ENCODE data around the gene BRD8. TPM values are rescaled to one million over a fixed set of nuclear protein-coding genes. Genes with fewer than 3 reads are reported as not detected.

Gene BRD8
- total and polyA plus RNA-seq, 2 donors (not counting 3 experiments of a cell fraction or from before 2014, with no cell fraction given): 38.2 to 73.7 TPM

- Histone ChIP-seq H3K4me1 (ENCODE audit: control insufficient read depth, extremely low read depth, insufficient read depth, low read length) (peaks cover 5% of the 10 kb centered on the region), H3K27me3 (ENCODE audit: control insufficient read depth in 2 of 2, insufficient read depth in 2 of 2, low read length in 2 of 2) (no peaks in the 10 kb centered on the region), H3K79me2 (ENCODE audit: control insufficient read depth, insufficient read depth, low read length) (no peaks in the 10 kb centered on the region), H4K20me1 (replicated peaks; ENCODE audit: control insufficient read depth, extremely low read depth, insufficient read depth, low read length) (no peaks in the 10 kb centered on the region), H3K9me1 (replicated peaks; ENCODE audit: control insufficient read depth, extremely low read depth, insufficient read depth, low read length) (no peaks in the 10 kb centered on the region), H3K4me2 (ENCODE audit: insufficient read depth, low read length) (no peak overlapping the region), H3K27ac (ENCODE audit: insufficient read depth, low read depth, low read length) (no peak overlapping the region), H3K9ac (replicated peaks; ENCODE audit: extremely low read depth, insufficient read depth, low read length) (no peak overlapping the region), H3K4me3 (replicated peaks in 1 of 3; ENCODE audit: insufficient read depth in 1 of 3, low read depth in 1 of 3, low read length in 3 of 3) (no peak overlapping the region), H3K36me3 (ENCODE audit: control insufficient read depth in 2 of 2, extremely low read depth in 1 of 2, insufficient read depth in 2 of 2, low read length in 2 of 2) (no peaks in the 10 kb centered on the region), H3K9me3 (replicated peaks; ENCODE audit: control insufficient read depth, insufficient read depth, low read length) (no peaks in the 10 kb centered on the region), H2AFZ (ENCODE audit: low read depth, low read length) (no peak overlapping the region)
- CTCF ChIA-PET: no interaction called here
- TF ChIP-seq, protein P1, sequence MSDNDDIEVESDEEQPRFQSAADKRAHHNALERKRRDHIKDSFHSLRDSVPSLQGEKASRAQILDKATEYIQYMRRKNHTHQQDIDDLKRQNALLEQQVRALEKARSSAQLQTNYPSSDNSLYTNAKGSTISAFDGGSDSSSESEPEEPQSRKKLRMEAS (IDR thresholded peaks at IDR 0.05; ENCODE audit: insufficient read depth, insufficient read length): no peak
- no peak for TF ChIP-seq JUN (IDR thresholded peaks at IDR 0.05; ENCODE audit: borderline replicate concordance, insufficient read depth, insufficient read length, low read depth)
- no peak for TF ChIP-seq POLR2A (IDR thresholded peaks at IDR 0.05; ENCODE audit: low read depth, low read length)
- TF ChIP-seq EZH2 (IDR thresholded peaks at IDR 0.05; ENCODE audit: borderline replicate concordance, low read depth, low read length, severe bottlenecking): no peak
- no peak for TF ChIP-seq GATA2 (IDR thresholded peaks at IDR 0.05; ENCODE audit: insufficient read depth, insufficient read length, low read depth, low read length)
- TF ChIP-seq FOS (IDR thresholded peaks at IDR 0.05; ENCODE audit: borderline replicate concordance, insufficient read depth, low read length): no peak
- no peak for TF ChIP-seq MYC (IDR thresholded peaks at IDR 0.05; ENCODE audit: low read depth, low read length)
- no peak for TF ChIP-seq POLR2AphosphoS5 (IDR thresholded peaks at IDR 0.05; ENCODE audit: insufficient read depth, low read depth, low read length)
- DNase-seq (ENCODE audit: low read depth, low spot score) (no peak), FAIRE-seq (no peak)
- dilution Hi-C loops (cut with MboI; ENCODE audit: extremely low pct_ligation_motif_present, low sequenced_read_pairs): no loop called here
- POLR2A ChIA-PET: no interaction called here
- no TSS peak for BruUV-seq (replicated peaks)
- intact Hi-C loops (cut with micrococcal nuclease): no loop called here
Measured at GRCh38 chr5:138141734-138142133, 36.7 kb downstream of the BRD8 start.

DNA sequence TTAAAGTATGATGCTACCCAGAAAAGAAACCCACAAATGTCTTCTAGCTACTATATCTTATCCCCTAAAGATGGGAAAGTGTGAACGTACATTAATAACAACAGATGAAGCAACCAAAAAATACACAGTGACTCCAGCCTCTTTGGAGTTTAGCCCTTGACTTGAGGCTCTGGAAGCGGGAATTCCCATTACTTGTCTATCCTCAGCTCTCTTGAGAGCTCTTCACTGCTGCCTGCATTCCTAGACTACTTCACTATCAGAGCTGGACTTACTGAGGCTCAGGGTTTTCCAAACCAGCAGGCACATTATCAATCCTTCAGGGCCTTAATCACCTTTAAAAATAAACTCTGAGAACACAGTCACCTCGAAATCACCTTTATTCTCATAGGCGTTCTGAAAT, 38.2 kb downstream of the BRD8 start:
- no peak for DNase-seq (ENCODE audit: low read depth, low spot score)
- H3K79me2 ChIP-seq (ENCODE audit: control insufficient read depth, insufficient read depth, low read length): no peaks in the 10 kb centered on the region
- no peak overlapping the region for H2AFZ ChIP-seq (ENCODE audit: low read depth, low read length)
- ChIA-PET CTCF (interaction anchor here (1.6 to 2.1 kb wide), 2 partner anchors 71 to 104 kb away, joined by 4 to 6 read pairs; no protein-coding TSS in a partner anchor), POLR2A (no interaction called here)
- H3K9me1 ChIP-seq (replicated peaks; ENCODE audit: control insufficient read depth, extremely low read depth, insufficient read depth, low read length): no peaks in the 10 kb centered on the region
- BruUV-seq (replicated peaks): no TSS peak
- dilution Hi-C loops (cut with MboI; ENCODE audit: extremely low pct_ligation_motif_present, low sequenced_read_pairs) (no loop called here), intact Hi-C loops (cut with micrococcal nuclease) (no loop called here)
- no peaks in the 10 kb centered on the region for H4K20me1 ChIP-seq (replicated peaks; ENCODE audit: control insufficient read depth, extremely low read depth, insufficient read depth, low read length)
- no peak overlapping the region for H3K9ac ChIP-seq (replicated peaks; ENCODE audit: extremely low read depth, insufficient read depth, low read length)
- FAIRE-seq: no peak
- no peak overlapping the region for H3K4me3 ChIP-seq (replicated peaks in 1 of 3; ENCODE audit: insufficient read depth in 1 of 3, low read depth in 1 of 3, low read length in 3 of 3)
- no peak for TF ChIP-seq EZH2 (IDR thresholded peaks at IDR 0.05; ENCODE audit: borderline replicate concordance, low read depth, low read length, severe bottlenecking)
- TF ChIP-seq POLR2A (IDR thresholded peaks at IDR 0.05; ENCODE audit: low read depth, low read length): no peak
- TF ChIP-seq JUN (IDR thresholded peaks at IDR 0.05; ENCODE audit: borderline replicate concordance, insufficient read depth, insufficient read length, low read depth): no peak
- no peak for TF ChIP-seq GATA2 (IDR thresholded peaks at IDR 0.05; ENCODE audit: insufficient read depth, insufficient read length, low read depth, low read length)
- TF ChIP-seq, protein P1 (IDR thresholded peaks at IDR 0.05; ENCODE audit: insufficient read depth, insufficient read length): no peak
- TF ChIP-seq, protein P2, sequence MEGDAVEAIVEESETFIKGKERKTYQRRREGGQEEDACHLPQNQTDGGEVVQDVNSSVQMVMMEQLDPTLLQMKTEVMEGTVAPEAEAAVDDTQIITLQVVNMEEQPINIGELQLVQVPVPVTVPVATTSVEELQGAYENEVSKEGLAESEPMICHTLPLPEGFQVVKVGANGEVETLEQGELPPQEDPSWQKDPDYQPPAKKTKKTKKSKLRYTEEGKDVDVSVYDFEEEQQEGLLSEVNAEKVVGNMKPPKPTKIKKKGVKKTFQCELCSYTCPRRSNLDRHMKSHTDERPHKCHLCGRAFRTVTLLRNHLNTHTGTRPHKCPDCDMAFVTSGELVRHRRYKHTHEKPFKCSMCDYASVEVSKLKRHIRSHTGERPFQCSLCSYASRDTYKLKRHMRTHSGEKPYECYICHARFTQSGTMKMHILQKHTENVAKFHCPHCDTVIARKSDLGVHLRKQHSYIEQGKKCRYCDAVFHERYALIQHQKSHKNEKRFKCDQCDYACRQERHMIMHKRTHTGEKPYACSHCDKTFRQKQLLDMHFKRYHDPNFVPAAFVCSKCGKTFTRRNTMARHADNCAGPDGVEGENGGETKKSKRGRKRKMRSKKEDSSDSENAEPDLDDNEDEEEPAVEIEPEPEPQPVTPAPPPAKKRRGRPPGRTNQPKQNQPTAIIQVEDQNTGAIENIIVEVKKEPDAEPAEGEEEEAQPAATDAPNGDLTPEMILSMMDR (IDR thresholded peaks at IDR 0.05; ENCODE audit: extremely low read depth in 1 of 2, insufficient read depth in 1 of 2, low read depth in 1 of 2, low read length in 2 of 2): no peak
- no peak for TF ChIP-seq FOS (IDR thresholded peaks at IDR 0.05; ENCODE audit: borderline replicate concordance, insufficient read depth, low read length)
- TF ChIP-seq MYC (IDR thresholded peaks at IDR 0.05; ENCODE audit: low read depth, low read length): no peak
- TF ChIP-seq POLR2AphosphoS5 (IDR thresholded peaks at IDR 0.05; ENCODE audit: insufficient read depth, low read depth, low read length): no peak
- no peaks in the 10 kb centered on the region for H3K27me3 ChIP-seq (ENCODE audit: control insufficient read depth in 2 of 2, insufficient read depth in 2 of 2, low read length in 2 of 2)
- H3K36me3 ChIP-seq (ENCODE audit: control insufficient read depth in 2 of 2, extremely low read depth in 1 of 2, insufficient read depth in 2 of 2, low read length in 2 of 2): no peaks in the 10 kb centered on the region
- peaks cover 5% of the 10 kb centered on the region for H3K4me1 ChIP-seq (ENCODE audit: control insufficient read depth, extremely low read depth, insufficient read depth, low read length)
- H3K4me2 ChIP-seq (ENCODE audit: insufficient read depth, low read length): no peak overlapping the region
- no peaks in the 10 kb centered on the region for H3K9me3 ChIP-seq (replicated peaks; ENCODE audit: control insufficient read depth, insufficient read depth, low read length)
- H3K27ac ChIP-seq (ENCODE audit: insufficient read depth, low read depth, low read length): no peak overlapping the region

Data from endothelial cell of umbilical vein (primary cell).